ENCODE results near the gene PPP1R3G. TPM values are rescaled to one million over a fixed set of nuclear protein-coding genes. Genes with fewer than 3 reads are reported as not detected.
A peak's percentile ranks its signal among the peaks of the same experiment; 100 is the strongest.

Gene PPP1R3G
- total RNA-seq, 5 donors from 2014 or later (not counting 1 experiment from before 2014, with no cell fraction given): 0.06 to 0.07 TPM; not detected in 3

- Histone ChIP-seq H3K36me3 (ENCODE audit: control insufficient read depth in 2 of 2, extremely low read depth in 1 of 2, insufficient read depth in 1 of 2, low read length in 1 of 2) (no peaks in the 10 kb centered on the region), H3K4me1 (ENCODE audit: control insufficient read depth in 1 of 2, extremely low read depth in 1 of 2, insufficient read depth in 2 of 2, low read length in 2 of 2) (peaks cover 0 to 2% of the 10 kb centered on the region in 2 experiments), H3K27ac (ENCODE audit: low read length) (no peak overlapping the region), H3K9me3 (no peaks in the 10 kb centered on the region), H3K27me3 (replicated peaks in 1 of 2; ENCODE audit: control insufficient read depth in 2 of 2, extremely low read depth in 1 of 2, insufficient read depth in 2 of 2, low read length in 1 of 2) (no peaks in the 10 kb centered on the region), H3K4me3 (ENCODE audit: control insufficient read depth in 1 of 2, extremely low read depth in 1 of 2, low read length in 1 of 2) (no peak overlapping the region)
- ChIA-PET CTCF (no interaction called here), POLR2A (no interaction called here)
- H3K4me3 Mint-ChIP-seq: no peak overlapping the region
- ATAC-seq (replicated peaks in 1 of 4): no peak
- H3K27ac Mint-ChIP-seq: no peak overlapping the region
- no peaks in the 10 kb centered on the region for H3K27me3 Mint-ChIP-seq
- no peak for DNase-seq
- no peaks in the 10 kb centered on the region for H3K9me3 Mint-ChIP-seq
- 80% methylated on average over 1 of the region's 4 CpGs for WGBS (ENCODE audit: insufficient coverage)
- H3K36me3 Mint-ChIP-seq: peaks cover 5% of the 10 kb centered on the region
- H3K4me1 Mint-ChIP-seq: peaks cover 0 to 14% (median 0%) of the 10 kb centered on the region in 3 donors
Measured at GRCh38 chr6:5126214-5126613, 41.1 kb downstream of the PPP1R3G start.

GRCh38 chr6:5127106-5127687, 42.1 kb downstream of the PPP1R3G start:
- ChIA-PET CTCF (no interaction called here), POLR2A (no interaction called here)
- Mint-ChIP-seq H3K36me3 (peaks cover 5% of the 10 kb centered on the region), H3K4me1 (peaks cover 0 to 14% (median 0%) of the 10 kb centered on the region in 3 donors), H3K27me3 (no peaks in the 10 kb centered on the region), H3K9me3 (no peaks in the 10 kb centered on the region), H3K4me3 (no peak overlapping the region), H3K27ac (no peak overlapping the region)
- ATAC-seq (replicated peaks in 1 of 4) (no peak), DNase-seq (no peak)
- 90% methylated on average over 2 of the region's 8 CpGs for WGBS (ENCODE audit: insufficient coverage)
- Histone ChIP-seq H3K36me3 (ENCODE audit: control insufficient read depth in 2 of 2, extremely low read depth in 1 of 2, insufficient read depth in 1 of 2, low read length in 1 of 2) (no peaks in the 10 kb centered on the region), H3K9me3 (no peaks in the 10 kb centered on the region), H3K4me3 (ENCODE audit: control insufficient read depth in 1 of 2, extremely low read depth in 1 of 2, low read length in 1 of 2) (no peak overlapping the region), H3K4me1 (ENCODE audit: control insufficient read depth in 1 of 2, extremely low read depth in 1 of 2, insufficient read depth in 2 of 2, low read length in 2 of 2) (peaks cover 0 to 2% of the 10 kb centered on the region in 2 experiments), H3K27ac (ENCODE audit: low read length) (no peak overlapping the region), H3K27me3 (replicated peaks in 1 of 2; ENCODE audit: control insufficient read depth in 2 of 2, extremely low read depth in 1 of 2, insufficient read depth in 2 of 2, low read length in 1 of 2) (no peaks in the 10 kb centered on the region)

GRCh38 chr6:5128351-5128750, 43.2 kb downstream of the PPP1R3G start:
- ATAC-seq (replicated peaks in 1 of 4) (no peak), DNase-seq (no peak)
- H3K27ac ChIP-seq (ENCODE audit: low read length): no peak overlapping the region
- ChIA-PET CTCF (interaction anchor here in 1 of 2 donors (0.9 kb wide), 1 partner anchor 9 kb away, joined by 3 read pairs; no protein-coding TSS in a partner anchor), POLR2A (no interaction called here)
- H3K4me1 ChIP-seq (ENCODE audit: control insufficient read depth in 1 of 2, extremely low read depth in 1 of 2, insufficient read depth in 2 of 2, low read length in 2 of 2): peaks cover 0 to 2% of the 10 kb centered on the region in 2 experiments
- no peak overlapping the region for H3K4me3 Mint-ChIP-seq
- H3K27ac Mint-ChIP-seq: no peak overlapping the region
- peaks cover 0 to 14% (median 3%) of the 10 kb centered on the region in 3 donors for H3K4me1 Mint-ChIP-seq
- H3K27me3 Mint-ChIP-seq: no peaks in the 10 kb centered on the region
- H3K9me3 Mint-ChIP-seq: no peaks in the 10 kb centered on the region
- H3K4me3 ChIP-seq (ENCODE audit: control insufficient read depth in 1 of 2, extremely low read depth in 1 of 2, low read length in 1 of 2): no peak overlapping the region
- whole genome bisulfite sequencing (ENCODE audit: insufficient coverage): 50% methylated on average over 2 of the region's 4 CpGs
- no peaks in the 10 kb centered on the region for H3K27me3 ChIP-seq (replicated peaks in 1 of 2; ENCODE audit: control insufficient read depth in 2 of 2, extremely low read depth in 1 of 2, insufficient read depth in 2 of 2, low read length in 1 of 2)
- H3K36me3 Mint-ChIP-seq: peaks cover 5% of the 10 kb centered on the region
- H3K9me3 ChIP-seq: no peaks in the 10 kb centered on the region
- no peaks in the 10 kb centered on the region for H3K36me3 ChIP-seq (ENCODE audit: control insufficient read depth in 2 of 2, extremely low read depth in 1 of 2, insufficient read depth in 1 of 2, low read length in 1 of 2)

GRCh38 chr6:5130135-5130866, 45.2 kb downstream of the PPP1R3G start:
- 95% methylated on average over 8 of the region's 10 CpGs for WGBS (ENCODE audit: insufficient coverage)
- ATAC-seq (replicated peaks in 1 of 4): no peak
- POLR2A ChIA-PET: interaction anchor here in 1 of 2 donors (0.6 kb wide), 1 partner anchor 27 kb away, joined by 3 read pairs; no protein-coding TSS in a partner anchor
- Mint-ChIP-seq H3K9me3 (no peaks in the 10 kb centered on the region), H3K36me3 (peaks cover 5% of the 10 kb centered on the region), H3K4me3 (no peak overlapping the region), H3K27me3 (no peaks in the 10 kb centered on the region), H3K4me1 (peaks cover 0 to 14% (median 3%) of the 10 kb centered on the region in 3 donors), H3K27ac (no peak overlapping the region)
- Histone ChIP-seq H3K9me3 (no peaks in the 10 kb centered on the region), H3K27ac (ENCODE audit: low read length) (no peak overlapping the region), H3K4me1 (ENCODE audit: control insufficient read depth in 1 of 2, extremely low read depth in 1 of 2, insufficient read depth in 2 of 2, low read length in 2 of 2) (peaks cover 0 to 2% of the 10 kb centered on the region in 2 experiments), H3K36me3 (ENCODE audit: control insufficient read depth in 2 of 2, extremely low read depth in 1 of 2, insufficient read depth in 1 of 2, low read length in 1 of 2) (no peaks in the 10 kb centered on the region), H3K4me3 (ENCODE audit: control insufficient read depth in 1 of 2, extremely low read depth in 1 of 2, low read length in 1 of 2) (no peak overlapping the region), H3K27me3 (replicated peaks in 1 of 2; ENCODE audit: control insufficient read depth in 2 of 2, extremely low read depth in 1 of 2, insufficient read depth in 2 of 2, low read length in 1 of 2) (no peaks in the 10 kb centered on the region)
- CTCF ChIA-PET: interaction anchor here (0.5 to 0.7 kb wide), 2 partner anchors 85 to 680 kb away, joined by 3 read pairs; no protein-coding TSS in a partner anchor
- no peak for DNase-seq

- 81% methylated on average over 4 of the region's 7 CpGs for WGBS (ENCODE audit: insufficient coverage)
- no peak overlapping the region for H3K27ac ChIP-seq (ENCODE audit: low read length)
Measured at GRCh38 chr6:5132731-5133130, 47.6 kb downstream of the PPP1R3G start.

GRCh38 chr6:5133943-5134342, 48.8 kb downstream of the PPP1R3G start:
- DNase-seq (no peak), ATAC-seq (replicated peaks in 1 of 4) (no peak)
- H3K9me3 Mint-ChIP-seq: no peaks in the 10 kb centered on the region
- ChIA-PET POLR2A (interaction anchor here in 1 of 2 donors (0.6 kb wide), 1 partner anchor 38 kb away, joined by 3 read pairs; no protein-coding TSS in a partner anchor), CTCF (interaction anchor here (0.5 to 1.3 kb wide), 4 partner anchors 9 to 170 kb away, joined by 3 to 5 read pairs (median 4); no protein-coding TSS in a partner anchor)
- no peak overlapping the region for H3K4me3 Mint-ChIP-seq
- Histone ChIP-seq H3K27me3 (replicated peaks in 1 of 2; ENCODE audit: control insufficient read depth in 2 of 2, extremely low read depth in 1 of 2, insufficient read depth in 2 of 2, low read length in 1 of 2) (no peaks in the 10 kb centered on the region), H3K9me3 (no peaks in the 10 kb centered on the region), H3K4me3 (ENCODE audit: control insufficient read depth in 1 of 2, extremely low read depth in 1 of 2, low read length in 1 of 2) (no peak overlapping the region), H3K27ac (ENCODE audit: low read length) (no peak overlapping the region), H3K36me3 (ENCODE audit: control insufficient read depth in 2 of 2, extremely low read depth in 1 of 2, insufficient read depth in 1 of 2, low read length in 1 of 2) (no peaks in the 10 kb centered on the region), H3K4me1 (ENCODE audit: control insufficient read depth in 1 of 2, extremely low read depth in 1 of 2, insufficient read depth in 2 of 2, low read length in 2 of 2) (no peaks in the 10 kb centered on the region)
- H3K27me3 Mint-ChIP-seq: no peaks in the 10 kb centered on the region
- no peak overlapping the region for H3K27ac Mint-ChIP-seq
- peaks cover 5% of the 10 kb centered on the region for H3K36me3 Mint-ChIP-seq
- peaks cover 2 to 16% (median 3%) of the 10 kb centered on the region in 3 donors for H3K4me1 Mint-ChIP-seq
- WGBS (ENCODE audit: insufficient coverage): 100% methylated on average over 2 of the region's 2 CpGs

More at GRCh38 chr6:5132731-5133130, 47.6 kb downstream of the PPP1R3G start:
- no peaks in the 10 kb centered on the region for H3K9me3 Mint-ChIP-seq
- peak in 1 of 35 experiments; percentile 10 for DNase-seq
- H3K36me3 Mint-ChIP-seq: peaks cover 5% of the 10 kb centered on the region
- no peak overlapping the region for H3K4me3 ChIP-seq (ENCODE audit: control insufficient read depth in 1 of 2, extremely low read depth in 1 of 2, low read length in 1 of 2)
- no peak for ATAC-seq (replicated peaks in 1 of 4)
- peaks cover 2 to 21% (median 3%) of the 10 kb centered on the region in 3 donors for H3K4me1 Mint-ChIP-seq
- H3K36me3 ChIP-seq (ENCODE audit: control insufficient read depth in 2 of 2, extremely low read depth in 1 of 2, insufficient read depth in 1 of 2, low read length in 1 of 2): no peaks in the 10 kb centered on the region
- no peak overlapping the region for H3K27ac Mint-ChIP-seq
- H3K27me3 Mint-ChIP-seq: no peaks in the 10 kb centered on the region
- no peaks in the 10 kb centered on the region for H3K27me3 ChIP-seq (replicated peaks in 1 of 2; ENCODE audit: control insufficient read depth in 2 of 2, extremely low read depth in 1 of 2, insufficient read depth in 2 of 2, low read length in 1 of 2)
- peaks cover 0 to 2% of the 10 kb centered on the region in 2 experiments for H3K4me1 ChIP-seq (ENCODE audit: control insufficient read depth in 1 of 2, extremely low read depth in 1 of 2, insufficient read depth in 2 of 2, low read length in 2 of 2)
- POLR2A ChIA-PET: no interaction called here
- H3K4me3 Mint-ChIP-seq: no peak overlapping the region
- H3K9me3 ChIP-seq: no peaks in the 10 kb centered on the region
- CTCF ChIA-PET: no interaction called here

All from T-cell (primary cell).